K562 (cell line): ENCODE results near the gene PRCC. TPM values are rescaled to one million over a fixed set of nuclear protein-coding genes. Genes with fewer than 3 reads are reported as not detected.

Experiments
- BACH1 ChIP-seq: fragments of 200-800 bp; sonication (Bioruptor generic); IDR thresholded peaks from 2 replicates; pipeline ENCODE4 v1.6.1; 2016; ENCODE audit warnings: missing genetic modification characterization, missing compliant biosample characterization
- CREB1 ChIP-seq, 2 experiments: sonication (generic) in 1 of 2; formaldehyde crosslinking in 1 of 2; IDR thresholded peaks; 2 replicates each; pipeline versions ENCODE4 v1.6.1 to v1.8.0; 2012 to 2022; ENCODE audit warnings: inconsistent platforms in 1 of 2, mild to moderate bottlenecking in 1 of 2, missing genetic modification reagents in 1 of 2, moderate library complexity in 1 of 2
- CTBP1 ChIP-seq: fragments of 450-650 bp; IDR thresholded peaks from 2 replicates; pipeline ENCODE4 v1.6.1; 2016; ENCODE audit warnings: borderline replicate concordance
- ERF ChIP-seq: fragments of 450-650 bp; formaldehyde crosslinking; IDR thresholded peaks from 2 replicates; pipeline ENCODE4 v1.4.0; 2020; ENCODE audit warnings: mild to moderate bottlenecking, mixed read lengths
- HDAC3 ChIP-seq: fragments of 450-650 bp; IDR thresholded peaks from 2 replicates; pipeline ENCODE4 v1.6.1; 2018; ENCODE audit warnings: borderline replicate concordance, mild to moderate bottlenecking, moderate library complexity; ENCODE audit not compliant: partially characterized antibody
- KLF6 ChIP-seq: fragments of 250-450 bp; sonication (Bioruptor Pico); IDR thresholded peaks from 2 replicates; pipeline ENCODE4 v1.4.0; 2020; ENCODE audit warnings: mild to moderate bottlenecking, moderate library complexity, borderline replicate concordance
- PHB ChIP-seq: fragments of 250-450 bp; sonication (Bioruptor Pico); IDR thresholded peaks from 2 replicates; pipeline ENCODE4 v1.5.0; 2021
- RBM22 ChIP-seq: fragments of 200-400 bp; formaldehyde crosslinking; IDR thresholded peaks from 2 replicates; pipeline ENCODE4 v1.6.1; 2018; ENCODE audit warnings: low read length, low read depth; ENCODE audit not compliant: poor library complexity, severe bottlenecking
- RBM25 ChIP-seq: fragments of 200-400 bp; formaldehyde crosslinking; IDR thresholded peaks from 2 replicates; pipeline ENCODE4 v1.6.1; 2018; ENCODE audit warnings: low read length, low read depth, moderate library complexity; ENCODE audit not compliant: severe bottlenecking
- SIN3A ChIP-seq, 2 experiments: fragments of 150-350 bp in 1 of 2; IDR thresholded peaks; 2 replicates each; pipeline ENCODE4 v1.6.1; 2011 to 2016; ENCODE audit warnings: borderline replicate concordance in 2 of 2, low read depth in 2 of 2, low read length in 2 of 2, mild to moderate bottlenecking in 2 of 2, moderate library complexity in 2 of 2; ENCODE audit not compliant: control insufficient read depth in 1 of 2
- TAL1 ChIP-seq: fragments of 450-650 bp; IDR thresholded peaks from 2 replicates; pipeline ENCODE4 v1.6.1; 2016; ENCODE audit warnings: mild to moderate bottlenecking
- TCF3 ChIP-seq: sonication (generic); formaldehyde crosslinking; IDR thresholded peaks from 2 replicates; pipeline ENCODE4 v1.4.0; 2020; ENCODE audit warnings: mild to moderate bottlenecking, missing genetic modification reagents
- ZNF75A ChIP-seq: fragments of 450-650 bp; formaldehyde crosslinking; IDR thresholded peaks from 2 replicates; pipeline ENCODE4 v1.4.0; 2020; ENCODE audit warnings: mild to moderate bottlenecking
- polyA plus RNA-seq, 8 experiments: library from polyadenylated mRNA; depleted of rRNA in 4 of 8; stranded (reverse) in 5 of 8; unstranded in 3 of 8; fragments of >200 nt; fragmentation: Nextera tagmentation in 2 of 8; fragmentation: Illumina TruSeq in 1 of 8; extraction: Ambion mirVana in 2 of 8; extraction: Trizol in 1 of 8; gene quantifications; 2 replicates each; pipeline versions ENCODE4 v1.2.1 to v1.2.3, GENCODE V29; 2011 to 2014; ENCODE audit warnings: inconsistent platforms in 1 of 8, missing spikeins in 1 of 8
- total RNA-seq, 7 experiments: library from RNA; depleted of rRNA in 6 of 7; stranded (reverse); fragments of >200 nt in 6 of 7; fragmentation: Illumina TruSeq in 2 of 7; extraction: Trizol in 2 of 7; gene quantifications; 2 replicates each; pipeline versions ENCODE4 v1.2.1 to v1.2.3, GENCODE V29; 2011 to 2021; ENCODE audit warnings: low replicate concordance in 1 of 7
- TF ChIP-seq, protein P1 (sequence below): fragments of 450-650 bp; formaldehyde crosslinking; IDR thresholded peaks from 2 replicates; pipeline ENCODE4 v1.4.0; 2020; ENCODE audit warnings: mild to moderate bottlenecking
- TF ChIP-seq, protein P2 (sequence below): fragments of 250-450 bp; sonication (Bioruptor Pico); IDR thresholded peaks from 2 replicates; pipeline ENCODE4 v1.8.0; 2021; ENCODE audit warnings: borderline replicate concordance, mild to moderate bottlenecking, moderate library complexity; ENCODE audit not compliant: poor library complexity, severe bottlenecking
- TF ChIP-seq, protein P3 (sequence below), 3 experiments: fragments of 200-800 bp in 1 of 3; sonication (Bioruptor generic) in 1 of 3; sonication (generic) in 1 of 3; formaldehyde crosslinking in 1 of 3; IDR thresholded peaks; 2 replicates each; pipeline versions ENCODE4 v1.6.1 to v1.8.0; 2016 to 2022; ENCODE audit warnings: mild to moderate bottlenecking in 2 of 3, missing compliant biosample characterization in 2 of 3, missing genetic modification characterization in 2 of 3, missing genetic modification reagents in 1 of 3
- TF ChIP-seq, protein P4 (sequence below): fragments of 450-650 bp; IDR thresholded peaks from 2 replicates; pipeline ENCODE4 v1.6.1; 2016; ENCODE audit warnings: missing biosample characterization, missing genetic modification characterization

The PRCC gene
- total and polyA plus RNA-seq, 9 of the 15 experiments (the other 6 are each of a cell fraction or from before 2014, with no cell fraction given) = 23.9 to 201 (median 41.1) TPM

DNA sequence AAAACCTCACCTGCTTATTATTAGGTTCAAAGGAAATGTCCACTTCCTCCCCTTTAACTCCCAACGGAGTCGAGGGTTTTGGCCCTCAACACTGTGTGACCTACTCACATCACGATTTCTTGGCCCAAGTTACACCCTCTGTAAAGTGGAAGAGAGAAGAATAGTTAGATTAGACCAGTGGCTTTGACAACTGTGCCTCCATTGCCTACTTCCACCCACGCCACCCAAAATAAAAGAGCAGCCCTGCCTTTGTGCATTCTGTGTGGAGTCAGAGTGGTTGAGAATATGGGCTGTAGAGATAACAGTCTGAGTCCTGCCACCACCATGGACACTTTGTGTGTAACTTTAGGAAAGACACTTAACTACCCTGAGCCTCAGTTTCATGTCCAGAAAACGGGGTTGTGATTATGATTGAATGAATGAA, 11.8 kb upstream of the PRCC start (continued):
- TF ChIP-seq ERF (peak; percentile 79; the same call in 1 of the 2 replicates), TAL1 (peak; percentile 54), CREB1 (IDR thresholded peaks at IDR 0.05) (peak; percentile 27; the same call in 1 of the 2 replicates), CREB1 (CRISPR knock-in tag; IDR thresholded peaks at IDR 0.05) (no peak), RBM22 (no peak), CTBP1 (0 out of 2 replicates have a peak, but pooled peaks have one; percentile 28), SIN3A (IDR thresholded peaks at IDR 0.05; ENCODE audit: borderline replicate concordance in 2 of 2, control insufficient read depth in 1 of 2, low read depth in 2 of 2, low read length in 2 of 2) (no peak), TCF3 (CRISPR knock-in tag) (peak; percentile 66), ZNF75A (peak; percentile 48; the same call in 1 of the 2 replicates), BACH1 (peak; percentile 85), PHB (0 out of 2 replicates have a peak, but pooled peaks have one; percentile 71), RBM25 (no peak), HDAC3 (no peak), KLF6 (CRISPR knock-in tag) (peak; percentile 90)
- TF ChIP-seq, protein P1, sequence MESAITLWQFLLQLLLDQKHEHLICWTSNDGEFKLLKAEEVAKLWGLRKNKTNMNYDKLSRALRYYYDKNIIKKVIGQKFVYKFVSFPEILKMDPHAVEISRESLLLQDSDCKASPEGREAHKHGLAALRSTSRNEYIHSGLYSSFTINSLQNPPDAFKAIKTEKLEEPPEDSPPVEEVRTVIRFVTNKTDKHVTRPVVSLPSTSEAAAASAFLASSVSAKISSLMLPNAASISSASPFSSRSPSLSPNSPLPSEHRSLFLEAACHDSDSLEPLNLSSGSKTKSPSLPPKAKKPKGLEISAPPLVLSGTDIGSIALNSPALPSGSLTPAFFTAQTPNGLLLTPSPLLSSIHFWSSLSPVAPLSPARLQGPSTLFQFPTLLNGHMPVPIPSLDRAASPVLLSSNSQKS (CRISPR knock-in tag) = 0 out of 2 replicates have a peak, but pooled peaks have one; percentile 18
- TF ChIP-seq, protein P2, sequence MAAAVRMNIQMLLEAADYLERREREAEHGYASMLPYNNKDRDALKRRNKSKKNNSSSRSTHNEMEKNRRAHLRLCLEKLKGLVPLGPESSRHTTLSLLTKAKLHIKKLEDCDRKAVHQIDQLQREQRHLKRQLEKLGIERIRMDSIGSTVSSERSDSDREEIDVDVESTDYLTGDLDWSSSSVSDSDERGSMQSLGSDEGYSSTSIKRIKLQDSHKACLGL (CRISPR knock-in tag) = peak; percentile 58
- TF ChIP-seq, protein P3, sequence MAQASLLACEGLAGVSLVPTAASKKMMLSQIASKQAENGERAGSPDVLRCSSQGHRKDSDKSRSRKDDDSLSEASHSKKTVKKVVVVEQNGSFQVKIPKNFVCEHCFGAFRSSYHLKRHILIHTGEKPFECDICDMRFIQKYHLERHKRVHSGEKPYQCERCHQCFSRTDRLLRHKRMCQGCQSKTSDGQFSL (CRISPR knock-in tag; IDR thresholded peaks at IDR 0.05) = no peak
- TF ChIP-seq, protein P3 (tag; IDR thresholded peaks at IDR 0.05) = peak in 1 of 2 experiments; percentile 83; a peak in 1 of 4 replicates
- TF ChIP-seq, protein P4, sequence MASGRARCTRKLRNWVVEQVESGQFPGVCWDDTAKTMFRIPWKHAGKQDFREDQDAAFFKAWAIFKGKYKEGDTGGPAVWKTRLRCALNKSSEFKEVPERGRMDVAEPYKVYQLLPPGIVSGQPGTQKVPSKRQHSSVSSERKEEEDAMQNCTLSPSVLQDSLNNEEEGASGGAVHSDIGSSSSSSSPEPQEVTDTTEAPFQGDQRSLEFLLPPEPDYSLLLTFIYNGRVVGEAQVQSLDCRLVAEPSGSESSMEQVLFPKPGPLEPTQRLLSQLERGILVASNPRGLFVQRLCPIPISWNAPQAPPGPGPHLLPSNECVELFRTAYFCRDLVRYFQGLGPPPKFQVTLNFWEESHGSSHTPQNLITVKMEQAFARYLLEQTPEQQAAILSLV (tag) = peak; percentile 79
